ENCODE data around the gene MICAL2. TPM values are rescaled to one million over a fixed set of nuclear protein-coding genes. Genes with fewer than 3 reads are reported as not detected.

MICAL2 gene
- total RNA-seq, 2 donors from 2014 or later: 1.5 to 1.9 TPM

DNA sequence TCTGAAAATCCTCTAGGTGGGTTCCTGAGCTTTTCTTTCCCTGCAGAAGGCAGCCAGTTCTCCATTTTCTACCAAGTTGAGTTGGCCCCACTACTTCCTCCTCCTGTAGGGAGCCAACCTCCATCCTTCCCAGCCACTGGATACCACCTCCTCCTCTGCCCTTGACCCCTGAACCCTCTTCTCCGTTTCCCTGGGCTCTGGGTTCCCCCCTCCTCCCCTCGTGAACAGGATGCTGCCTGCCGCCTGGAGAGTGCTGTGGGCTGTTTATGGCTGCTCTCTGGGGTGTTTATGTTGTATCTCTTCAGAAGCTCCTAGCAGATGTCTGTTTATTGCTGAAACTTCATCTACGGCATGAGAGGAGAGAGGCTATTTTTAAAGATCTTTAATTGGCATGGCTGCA, 8.6 kb downstream of the MICAL2 start:
- Histone ChIP-seq H3K4me1 (ENCODE audit: control insufficient read depth, insufficient read depth, low read length) (peaks cover 15% of the 10 kb centered on the region), H3K27ac (ENCODE audit: low read depth, low read length) (no peak overlapping the region), H3K4me3 (ENCODE audit: low read length) (no peak overlapping the region), H3K9me3 (ENCODE audit: control insufficient read depth, low read length) (no peaks in the 10 kb centered on the region), H3K9ac (ENCODE audit: extremely low read depth, low read length, poor library complexity, severe bottlenecking) (no peak overlapping the region), H3K36me3 (ENCODE audit: control insufficient read depth, insufficient read depth, low read length) (no peaks in the 10 kb centered on the region), H3K27me3 (ENCODE audit: control insufficient read depth, insufficient read depth, low read length, poor library complexity, severe bottlenecking) (peaks cover 16% of the 10 kb centered on the region)
- TF ChIP-seq, protein P1, sequence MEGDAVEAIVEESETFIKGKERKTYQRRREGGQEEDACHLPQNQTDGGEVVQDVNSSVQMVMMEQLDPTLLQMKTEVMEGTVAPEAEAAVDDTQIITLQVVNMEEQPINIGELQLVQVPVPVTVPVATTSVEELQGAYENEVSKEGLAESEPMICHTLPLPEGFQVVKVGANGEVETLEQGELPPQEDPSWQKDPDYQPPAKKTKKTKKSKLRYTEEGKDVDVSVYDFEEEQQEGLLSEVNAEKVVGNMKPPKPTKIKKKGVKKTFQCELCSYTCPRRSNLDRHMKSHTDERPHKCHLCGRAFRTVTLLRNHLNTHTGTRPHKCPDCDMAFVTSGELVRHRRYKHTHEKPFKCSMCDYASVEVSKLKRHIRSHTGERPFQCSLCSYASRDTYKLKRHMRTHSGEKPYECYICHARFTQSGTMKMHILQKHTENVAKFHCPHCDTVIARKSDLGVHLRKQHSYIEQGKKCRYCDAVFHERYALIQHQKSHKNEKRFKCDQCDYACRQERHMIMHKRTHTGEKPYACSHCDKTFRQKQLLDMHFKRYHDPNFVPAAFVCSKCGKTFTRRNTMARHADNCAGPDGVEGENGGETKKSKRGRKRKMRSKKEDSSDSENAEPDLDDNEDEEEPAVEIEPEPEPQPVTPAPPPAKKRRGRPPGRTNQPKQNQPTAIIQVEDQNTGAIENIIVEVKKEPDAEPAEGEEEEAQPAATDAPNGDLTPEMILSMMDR (conservative IDR thresholded peaks at IDR 0.05): peak; percentile 47
- WGBS, 2 experiments (ENCODE audit: insufficient coverage in 1 of 2, insufficient read length in 1 of 2): 88% methylated on average over 4 of the region's 4 CpGs; no CpG with 5 or more reads in 1 of the 2 experiments
- DNase-seq: no peak
- H3K4me3 Mint-ChIP-seq: no peak overlapping the region
- no peaks in the 10 kb centered on the region for H3K36me3 Mint-ChIP-seq (ENCODE audit: low read depth)
- peaks cover 40% of the 10 kb centered on the region for H3K27me3 Mint-ChIP-seq (ENCODE audit: insufficient read depth)
- H3K27ac Mint-ChIP-seq: no peak overlapping the region
- H3K9me3 Mint-ChIP-seq: no peaks in the 10 kb centered on the region
- H3K4me1 Mint-ChIP-seq: peaks cover 10% of the 10 kb centered on the region

DNA sequence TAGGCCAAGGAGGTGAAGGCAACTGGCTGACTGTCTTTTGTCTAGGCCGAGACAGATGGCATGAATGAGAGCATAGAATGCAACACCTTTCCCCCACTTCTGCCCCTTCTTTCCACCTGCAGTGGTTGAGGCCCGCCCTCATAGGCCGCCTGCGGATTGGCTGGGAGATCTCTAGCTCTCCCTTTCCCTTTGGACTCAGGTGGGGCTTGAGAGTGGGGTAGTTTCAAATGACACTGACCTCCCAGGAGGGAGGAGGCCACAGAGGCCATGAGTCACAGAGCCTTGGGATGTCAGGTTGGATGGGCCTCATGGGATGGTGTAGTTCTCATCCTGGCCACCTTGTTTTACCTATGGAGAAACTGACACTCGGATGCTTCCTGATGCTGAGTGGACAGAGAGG, 9.1 kb downstream of the MICAL2 start:
- no peak for DNase-seq
- Mint-ChIP-seq H3K4me1 (peaks cover 10% of the 10 kb centered on the region), H3K27me3 (ENCODE audit: insufficient read depth) (peaks cover 40% of the 10 kb centered on the region), H3K4me3 (no peak overlapping the region), H3K27ac (no peak overlapping the region), H3K9me3 (no peaks in the 10 kb centered on the region), H3K36me3 (ENCODE audit: low read depth) (no peaks in the 10 kb centered on the region)
- Histone ChIP-seq H3K4me3 (ENCODE audit: low read length) (no peak overlapping the region), H3K27me3 (ENCODE audit: control insufficient read depth, insufficient read depth, low read length, poor library complexity, severe bottlenecking) (peaks cover 10% of the 10 kb centered on the region), H3K4me1 (ENCODE audit: control insufficient read depth, insufficient read depth, low read length) (peaks cover 15% of the 10 kb centered on the region), H3K36me3 (ENCODE audit: control insufficient read depth, insufficient read depth, low read length) (no peaks in the 10 kb centered on the region), H3K27ac (ENCODE audit: low read depth, low read length) (no peak overlapping the region), H3K9me3 (ENCODE audit: control insufficient read depth, low read length) (no peaks in the 10 kb centered on the region), H3K9ac (ENCODE audit: extremely low read depth, low read length, poor library complexity, severe bottlenecking) (no peak overlapping the region)
- TF ChIP-seq, protein P1 (conservative IDR thresholded peaks at IDR 0.05): no peak
- WGBS, 2 experiments (ENCODE audit: insufficient coverage in 1 of 2, insufficient read length in 1 of 2): 100% methylated on average over 4 to 5 of the region's 5 CpGs

DNA sequence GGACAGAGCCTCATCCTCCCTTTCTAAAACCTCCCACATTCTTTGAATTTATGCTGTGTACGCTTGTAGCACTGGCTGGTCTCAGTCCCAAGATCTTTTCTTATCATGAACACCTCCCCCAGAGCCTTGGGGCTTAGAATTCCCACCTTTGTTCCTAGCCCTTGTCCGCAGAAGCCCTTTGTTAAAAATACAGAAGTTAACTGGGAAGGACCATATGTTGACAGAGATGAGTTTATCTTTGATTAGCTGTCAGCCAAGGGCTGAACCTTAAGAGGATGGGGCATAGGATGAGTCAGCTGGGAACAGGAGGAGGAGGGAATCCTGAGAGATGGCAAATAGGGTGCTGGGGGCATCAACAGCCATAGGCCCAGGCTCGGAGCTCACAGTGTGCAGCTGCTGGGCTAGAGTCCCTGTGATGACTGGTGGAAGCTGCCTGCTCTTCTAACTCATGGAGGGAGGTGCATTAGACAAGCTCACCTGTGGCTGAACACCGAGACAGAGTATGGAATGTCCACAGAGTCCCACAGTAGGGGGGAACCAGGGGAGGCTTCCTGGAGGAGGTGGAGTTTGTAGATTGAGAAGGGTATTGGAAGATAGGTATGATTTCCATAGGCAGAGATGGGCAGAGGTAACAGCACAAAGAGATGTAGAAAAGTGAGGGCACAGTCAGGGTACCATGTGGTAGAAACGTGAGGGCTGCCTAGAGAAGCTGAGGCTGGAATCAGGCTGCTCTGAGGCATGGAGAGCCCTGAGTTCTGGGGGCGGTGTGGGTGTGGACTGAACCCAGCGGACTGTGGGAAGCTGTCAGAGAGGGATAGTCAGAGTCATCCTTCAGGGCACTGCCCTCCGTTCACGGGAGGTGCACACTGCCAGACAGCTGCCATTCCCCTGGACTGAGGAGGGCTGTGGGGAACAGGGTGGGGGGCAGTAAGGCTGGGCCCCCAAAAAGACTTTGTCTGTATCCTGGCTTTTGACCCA, 9.9 kb downstream of the MICAL2 start:
- Mint-ChIP-seq H3K27me3 (ENCODE audit: insufficient read depth) (peaks cover 37% of the 10 kb centered on the region), H3K4me1 (peaks cover 10% of the 10 kb centered on the region), H3K36me3 (ENCODE audit: low read depth) (no peaks in the 10 kb centered on the region), H3K4me3 (no peak overlapping the region), H3K27ac (no peak overlapping the region), H3K9me3 (no peaks in the 10 kb centered on the region)
- DNase-seq: no peak
- no peak overlapping the region for H3K27ac ChIP-seq (ENCODE audit: low read depth, low read length)
- peaks cover 2% of the 10 kb centered on the region for H3K27me3 ChIP-seq (ENCODE audit: control insufficient read depth, insufficient read depth, low read length, poor library complexity, severe bottlenecking)
- 58 to 82% methylated on average over 4 to 9 of the region's 9 CpGs for WGBS, 2 experiments (ENCODE audit: insufficient coverage in 1 of 2, insufficient read length in 1 of 2)
- peaks cover 15% of the 10 kb centered on the region for H3K4me1 ChIP-seq (ENCODE audit: control insufficient read depth, insufficient read depth, low read length)
- H3K9ac ChIP-seq (ENCODE audit: extremely low read depth, low read length, poor library complexity, severe bottlenecking): no peak overlapping the region
- TF ChIP-seq, protein P1 (conservative IDR thresholded peaks at IDR 0.05): no peak
- no peak overlapping the region for H3K4me3 ChIP-seq (ENCODE audit: low read length)
- no peaks in the 10 kb centered on the region for H3K36me3 ChIP-seq (ENCODE audit: control insufficient read depth, insufficient read depth, low read length)
- no peaks in the 10 kb centered on the region for H3K9me3 ChIP-seq (ENCODE audit: control insufficient read depth, low read length)
